DMS153 (cell line): ENCODE data around the gene ALK.
"Not testable (repeated sequence)": the region's sequence is repeated elsewhere in the genome, so short reads cannot be mapped to it uniquely, and the experiment has no call there.

Experiments
- DNase-seq: peaks from one replicate; lab custom pipeline; 2025; lab: John Stamatoyannopoulos, UW

ALK gene

GRCh38 chr2:29841386-29842004 is 79.9 kb downstream of the ALK start:
- no peak for DNase-seq

GRCh38 chr2:29839306-29839705 is 82.1 kb downstream of the ALK start:
- DNase-seq = no peak

- no peak for DNase-seq
Measured at GRCh38 chr2:29837925-29838324, 83.5 kb downstream of the ALK start.

GRCh38 chr2:29834624-29835023 is 86.8 kb downstream of the ALK start:
- DNase-seq = no peak

GRCh38 chr2:29834036-29834540 is 87.3 kb downstream of the ALK start:
- DNase-seq = no peak

GRCh38 chr2:29831560-29831959 is 89.8 kb downstream of the ALK start:
- no peak for DNase-seq

GRCh38 chr2:29829841-29830240 is 91.5 kb downstream of the ALK start:
- no peak for DNase-seq

- not testable (repeated sequence) for DNase-seq
Measured at GRCh38 chr2:29824145-29824544, 97.2 kb downstream of the ALK start.

GRCh38 chr2:29821591-29821990 is 99.8 kb downstream of the ALK start:
- DNase-seq = no peak

- DNase-seq = no peak
Measured at GRCh38 chr2:29819570-29819969, 101.8 kb downstream of the ALK start.

GRCh38 chr2:29817801-29818680 is 103.3 kb downstream of the ALK start:
- no peak for DNase-seq

GRCh38 chr2:29817299-29817698 is 104.1 kb downstream of the ALK start:
- DNase-seq = no peak

GRCh38 chr2:29816651-29817050 is 104.7 kb downstream of the ALK start:
- no peak for DNase-seq

GRCh38 chr2:29811378-29811777 is 110.0 kb downstream of the ALK start:
- DNase-seq = no peak

GRCh38 chr2:29810956-29811355 is 110.4 kb downstream of the ALK start:
- no peak for DNase-seq

GRCh38 chr2:29808321-29808720 is 113.1 kb downstream of the ALK start:
- DNase-seq = no peak

GRCh38 chr2:29807082-29807481 is 114.3 kb downstream of the ALK start:
- no peak for DNase-seq

- no peak for DNase-seq
Measured at GRCh38 chr2:29806461-29806860, 114.9 kb downstream of the ALK start.

- no peak for DNase-seq
Measured at GRCh38 chr2:29804671-29805070, 116.7 kb downstream of the ALK start.

GRCh38 chr2:29803537-29803936 is 117.8 kb downstream of the ALK start:
- DNase-seq = no peak

GRCh38 chr2:29802986-29803385 is 118.4 kb downstream of the ALK start:
- DNase-seq = no peak

GRCh38 chr2:29799628-29800027 is 121.8 kb downstream of the ALK start:
- no peak for DNase-seq

- no peak for DNase-seq
Measured at GRCh38 chr2:29797916-29798315, 123.5 kb downstream of the ALK start.
